Osteocyte (in vitro differentiated cells): ENCODE results near the gene CX3CR1. TPM values are rescaled to one million over a fixed set of nuclear protein-coding genes. Genes with fewer than 3 reads are reported as not detected.
"Not testable (repeated sequence)": the region's sequence is repeated elsewhere in the genome, so short reads cannot be mapped to it uniquely, and the experiment has no call there.

Experiments used
- DNase-seq: peaks from one replicate; pipeline ENCODE4 v3.0.0; 2021; ENCODE audit warnings: mixed read lengths; ENCODE audit not compliant: unreplicated experiment; ENCODE audit errors: extremely low spot score
- H3K27ac Mint-ChIP-seq: one replicate; pipeline ENCODE4 v1.8.0; 2021; ENCODE audit warnings: mild to moderate bottlenecking, mixed read lengths; ENCODE audit not compliant: unreplicated experiment
- H3K27me3 Mint-ChIP-seq: one replicate; pipeline ENCODE4 v1.8.0; 2021; ENCODE audit warnings: mixed read lengths; ENCODE audit not compliant: unreplicated experiment
- H3K36me3 Mint-ChIP-seq: one replicate; pipeline ENCODE4 v1.8.0; 2021; ENCODE audit warnings: mixed read lengths; ENCODE audit not compliant: unreplicated experiment
- H3K4me1 Mint-ChIP-seq: one replicate; pipeline ENCODE4 v1.8.0; 2021; ENCODE audit warnings: mixed read lengths; ENCODE audit not compliant: unreplicated experiment
- H3K4me3 Mint-ChIP-seq: one replicate; pipeline ENCODE4 v1.8.0; 2021; ENCODE audit warnings: mild to moderate bottlenecking, moderate library complexity, mixed read lengths; ENCODE audit not compliant: unreplicated experiment
- H3K9me3 Mint-ChIP-seq: one replicate; pipeline ENCODE4 v1.8.0; 2021; ENCODE audit warnings: mixed read lengths; ENCODE audit not compliant: unreplicated experiment
- CTCF ChIP-seq: fragments of 200-600 bp; sonication (generic); IDR thresholded peaks from 2 replicates; pipeline ENCODE4 v1.5.0; 2021; ENCODE audit warnings: antibody characterized with exemption, mild to moderate bottlenecking, moderate library complexity
- total RNA-seq: library from RNA; stranded (reverse); gene quantifications from 2 replicates; pipeline ENCODE4 v1.2.1, GENCODE V29; 2021

Gene CX3CR1
- total RNA-seq, 1 donor from 2014 or later: not detected

GRCh38 chr3:39323494-39323893 is 43.7 kb upstream of the CX3CR1 start:
- no peak for TF ChIP-seq CTCF
- Mint-ChIP-seq H3K9me3 (no peaks in the 10 kb centered on the region), H3K4me3 (no peak overlapping the region), H3K27me3 (peaks cover 14% of the 10 kb centered on the region), H3K27ac (no peak overlapping the region), H3K36me3 (no peaks in the 10 kb centered on the region), H3K4me1 (no peaks in the 10 kb centered on the region)
- no peak for DNase-seq

- Mint-ChIP-seq H3K27me3 (peaks cover 16% of the 10 kb centered on the region), H3K4me3 (no peak overlapping the region), H3K4me1 (no peaks in the 10 kb centered on the region), H3K9me3 (no peaks in the 10 kb centered on the region), H3K27ac (no peak overlapping the region), H3K36me3 (no peaks in the 10 kb centered on the region)
- TF ChIP-seq CTCF: no peak
- no peak for DNase-seq
These were observed 43.1 kb upstream of the CX3CR1 start for GRCh38 chr3:39322936-39323335.

- H3K36me3 Mint-ChIP-seq, H3K4me1 Mint-ChIP-seq, H3K4me3 Mint-ChIP-seq, DNase-seq, H3K27ac Mint-ChIP-seq, H3K9me3 Mint-ChIP-seq: not testable (repeated sequence)
- H3K27me3 Mint-ChIP-seq: peaks cover 16% of the 10 kb centered on the region
These were observed 42.4 kb upstream of the CX3CR1 start for GRCh38 chr3:39322209-39322715.

- H3K4me3 Mint-ChIP-seq, H3K27ac Mint-ChIP-seq, H3K9me3 Mint-ChIP-seq, H3K36me3 Mint-ChIP-seq, DNase-seq, H3K4me1 Mint-ChIP-seq: not testable (repeated sequence)
- peaks cover 16% of the 10 kb centered on the region for H3K27me3 Mint-ChIP-seq
These were observed 41.7 kb upstream of the CX3CR1 start for GRCh38 chr3:39321574-39321983.

GRCh38 chr3:39319249-39319648 is 39.4 kb upstream of the CX3CR1 start:
- Mint-ChIP-seq H3K27me3 (peaks cover 16% of the 10 kb centered on the region), H3K27ac (no peak overlapping the region), H3K36me3 (no peaks in the 10 kb centered on the region), H3K4me3 (no peak overlapping the region), H3K9me3 (peaks cover 4% of the 10 kb centered on the region), H3K4me1 (no peaks in the 10 kb centered on the region)
- no peak for DNase-seq
- TF ChIP-seq CTCF: no peak

GRCh38 chr3:39318301-39318700 is 38.5 kb upstream of the CX3CR1 start:
- H3K4me3 Mint-ChIP-seq: no peak overlapping the region
- no peak overlapping the region for H3K27ac Mint-ChIP-seq
- TF ChIP-seq CTCF: no peak
- H3K4me1 Mint-ChIP-seq: no peaks in the 10 kb centered on the region
- peaks cover 13% of the 10 kb centered on the region for H3K27me3 Mint-ChIP-seq
- DNase-seq: no peak
- H3K36me3 Mint-ChIP-seq: no peaks in the 10 kb centered on the region
- peaks cover 4% of the 10 kb centered on the region for H3K9me3 Mint-ChIP-seq
